Endothelial cell of umbilical vein (primary cell): Measurements from ENCODE around the gene NUMA1. TPM values are rescaled to one million over a fixed set of nuclear protein-coding genes. Genes with fewer than 3 reads are reported as not detected.

Experiments
- BruUV-seq: library from RNA; stranded (reverse); fragments of 400-500 nt; replicated peaks from 2 replicates; lab custom pipeline; 2021; lab: Mats Ljungman, UMichigan
- CTCF ChIA-PET: fragments of 300-600, 350-600 bp; sonication (Branson Sonifier 250); formaldehyde crosslinking; loops from one replicate; lab custom pipeline; 2021; ENCODE audit warnings: antibody characterized with exemption, inconsistent platforms; lab: Charles Lee
- POLR2A ChIA-PET: fragments of 300-600, 350-600 bp; sonication (Branson Sonifier 250); formaldehyde crosslinking; loops from one replicate; lab custom pipeline; 2021; ENCODE audit warnings: antibody characterized with exemption, inconsistent platforms; lab: Charles Lee
- DNase-seq: peaks from one replicate; pipeline ENCODE4 v3.0.0-alpha.2; 2011; ENCODE audit warnings: low read depth, low spot score
- FAIRE-seq: peaks from 2 replicates; lab custom pipeline; 2011; peaks lifted over from hg19 to GRCh38; lab: Jason Lieb, UNC
- H2AFZ ChIP-seq: 2 replicates; pipeline ENCODE4 v1.6.0; 2012; ENCODE audit warnings: low read depth, low read length, control low read depth, inconsistent platforms
- H3K27ac ChIP-seq: 2 replicates; pipeline ENCODE4 v1.5.1; 2011; ENCODE audit warnings: low read depth, mild to moderate bottlenecking, control low read depth, low read length, moderate library complexity; ENCODE audit not compliant: insufficient read depth
- H3K27me3 ChIP-seq, 2 experiments: 2 replicates each; pipeline versions ENCODE4 v1.6.0 to v1.6.1; 2011; ENCODE audit warnings: low read length in 2 of 2, mixed read lengths in 1 of 2; ENCODE audit not compliant: control insufficient read depth in 2 of 2, insufficient read depth in 2 of 2
- H3K36me3 ChIP-seq, 2 experiments: 2 replicates in 1 of 2; 3 replicates in 1 of 2; pipeline ENCODE4 v1.5.1; 2011; ENCODE audit warnings: low read length in 2 of 2, mild to moderate bottlenecking in 1 of 2, moderate library complexity in 1 of 2; ENCODE audit not compliant: control insufficient read depth in 2 of 2, insufficient read depth in 2 of 2; ENCODE audit errors: extremely low read depth in 1 of 2
- H3K4me1 ChIP-seq: 3 replicates; pipeline ENCODE4 v1.5.1; 2011; ENCODE audit warnings: mild to moderate bottlenecking, low read length; ENCODE audit not compliant: control insufficient read depth, insufficient read depth; ENCODE audit errors: extremely low read depth
- H3K4me2 ChIP-seq: 2 replicates; pipeline ENCODE4 v1.6.1; 2011; ENCODE audit warnings: low read length, control low read depth, mixed read lengths; ENCODE audit not compliant: insufficient read depth
- H3K4me3 ChIP-seq, 3 experiments: fragments of 200-600 bp in 1 of 3; sonication (generic), shearing (Covaris generic) in 1 of 3; replicated peaks in 1 of 3; 2 replicates each; pipeline ENCODE4 v1.5.1; 2011 to 2016; ENCODE audit warnings: control low read depth in 3 of 3, low read length in 3 of 3, mild to moderate bottlenecking in 2 of 3, inconsistent platforms in 1 of 3, low read depth in 1 of 3, moderate library complexity in 1 of 3; ENCODE audit not compliant: insufficient read depth in 1 of 3
- H3K79me2 ChIP-seq: 2 replicates; pipeline ENCODE4 v1.6.0; 2012; ENCODE audit warnings: low read length, inconsistent platforms; ENCODE audit not compliant: control insufficient read depth, insufficient read depth
- H3K9ac ChIP-seq: replicated peaks from 2 replicates; pipeline ENCODE3; 2011; ENCODE audit warnings: low read length, control low read depth; ENCODE audit not compliant: insufficient read depth; ENCODE audit errors: extremely low read depth
- H3K9me1 ChIP-seq: replicated peaks from 3 replicates; pipeline ENCODE4 v1.6.0; 2011; ENCODE audit warnings: mild to moderate bottlenecking, low read length; ENCODE audit not compliant: control insufficient read depth, insufficient read depth; ENCODE audit errors: extremely low read depth
- H3K9me3 ChIP-seq: replicated peaks from 2 replicates; pipeline ENCODE4 v1.5.1; 2012; ENCODE audit warnings: low read length, inconsistent platforms; ENCODE audit not compliant: control insufficient read depth, insufficient read depth
- H4K20me1 ChIP-seq: replicated peaks from 2 replicates; pipeline ENCODE3; 2011; ENCODE audit warnings: mild to moderate bottlenecking, low read length; ENCODE audit not compliant: control insufficient read depth, insufficient read depth; ENCODE audit errors: extremely low read depth
- GATA2 ChIP-seq: IDR thresholded peaks from 2 replicates; pipeline ENCODE4 v1.7.0; 2011; ENCODE audit warnings: low read depth, mild to moderate bottlenecking, moderate library complexity, mixed read lengths, low read length; ENCODE audit not compliant: insufficient read length, insufficient read depth
- JUN ChIP-seq: IDR thresholded peaks from 2 replicates; pipeline ENCODE4 v1.6.1; 2011; ENCODE audit warnings: borderline replicate concordance, low read depth; ENCODE audit not compliant: insufficient read length, insufficient read depth
- MAX ChIP-seq: IDR thresholded peaks from 2 replicates; pipeline ENCODE4 v1.6.1; 2011; ENCODE audit not compliant: insufficient read depth, insufficient read length
- MYC ChIP-seq: IDR thresholded peaks from one replicate; pipeline ENCODE4 v1.6.1; 2011; ENCODE audit warnings: mild to moderate bottlenecking, low read depth, low read length
- dilution Hi-C: fragments of 300-500 bp; cut with MboI; formaldehyde crosslinking; loops from one replicate; pipeline ENCODE4 v1.15.0; 2019; ENCODE audit warnings: low sequenced_read_pairs; ENCODE audit not compliant: extremely low pct_ligation_motif_present
- intact Hi-C: fragments of 100-400 bp; cut with micrococcal nuclease; formaldehyde crosslinking; loops from one replicate; pipeline ENCODE4 v1.10.0; 2022
- polyA plus RNA-seq, 4 experiments: library from polyadenylated mRNA; depleted of rRNA in 3 of 4; stranded (reverse) in 3 of 4; unstranded in 1 of 4; fragments of >200 nt; gene quantifications; 2 replicates each; pipeline versions ENCODE4 v1.2.1 to v1.2.3, GENCODE V29; 2011 to 2012; ENCODE audit warnings: missing spikeins in 1 of 4
- total RNA-seq: library from RNA; stranded (reverse); gene quantifications from 2 replicates; pipeline ENCODE4 v1.2.3, GENCODE V29; 2021
- TF ChIP-seq, protein P1 (sequence below), 2 donors: IDR thresholded peaks; 1 replicate in 1 of 2; 2 replicates in 1 of 2; pipeline ENCODE4 v1.5.1; 2011; ENCODE audit warnings: low read length in 2 of 2, mild to moderate bottlenecking in 2 of 2, moderate library complexity in 2 of 2, control low read depth in 1 of 2, inconsistent platforms in 1 of 2, low read depth in 1 of 2; ENCODE audit not compliant: insufficient read depth in 1 of 2; ENCODE audit errors: extremely low read depth in 1 of 2

NUMA1 gene
- total and polyA plus RNA-seq, 2 donors (not counting 3 experiments of a cell fraction or from before 2014, with no cell fraction given): 120 to 164 TPM

DNA sequence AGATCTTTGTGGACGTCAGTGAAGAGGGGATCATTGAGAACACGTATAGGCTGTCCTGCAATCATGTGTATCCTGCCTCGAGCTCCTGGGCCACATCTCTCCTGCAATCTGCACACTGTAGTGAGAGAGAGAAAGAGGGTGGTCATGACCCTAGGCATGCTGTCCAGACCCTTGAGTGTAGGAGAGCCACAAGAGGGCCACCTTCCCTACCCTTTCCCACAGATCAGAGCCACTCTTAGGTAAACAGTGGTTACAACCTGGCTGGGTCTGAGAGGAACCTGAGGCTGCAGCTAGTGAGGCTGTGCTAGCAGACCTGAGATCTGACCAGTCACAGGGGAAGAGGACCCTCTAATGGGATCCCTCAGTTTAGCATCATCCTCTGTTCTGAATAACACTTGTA is 85.6 kb downstream of the NUMA1 start:
- no peak overlapping the region for H2AFZ ChIP-seq
- BruUV-seq: no TSS peak
- intact Hi-C loops (no loop called here), dilution Hi-C loops (no loop called here)
- no peak overlapping the region for H3K9ac ChIP-seq
- no peaks in the 10 kb centered on the region for H3K9me3 ChIP-seq
- no peaks in the 10 kb centered on the region for H4K20me1 ChIP-seq
- ChIA-PET CTCF (interaction anchor here (1.3 kb wide), 1 partner anchor 149 kb away, joined by 3 read pairs; no protein-coding TSS in a partner anchor), POLR2A (no interaction called here)
- H3K4me3 ChIP-seq: no peak overlapping the region
- TF ChIP-seq GATA2 (no peak), JUN (no peak), MAX (no peak), MYC (no peak)
- TF ChIP-seq, protein P1, sequence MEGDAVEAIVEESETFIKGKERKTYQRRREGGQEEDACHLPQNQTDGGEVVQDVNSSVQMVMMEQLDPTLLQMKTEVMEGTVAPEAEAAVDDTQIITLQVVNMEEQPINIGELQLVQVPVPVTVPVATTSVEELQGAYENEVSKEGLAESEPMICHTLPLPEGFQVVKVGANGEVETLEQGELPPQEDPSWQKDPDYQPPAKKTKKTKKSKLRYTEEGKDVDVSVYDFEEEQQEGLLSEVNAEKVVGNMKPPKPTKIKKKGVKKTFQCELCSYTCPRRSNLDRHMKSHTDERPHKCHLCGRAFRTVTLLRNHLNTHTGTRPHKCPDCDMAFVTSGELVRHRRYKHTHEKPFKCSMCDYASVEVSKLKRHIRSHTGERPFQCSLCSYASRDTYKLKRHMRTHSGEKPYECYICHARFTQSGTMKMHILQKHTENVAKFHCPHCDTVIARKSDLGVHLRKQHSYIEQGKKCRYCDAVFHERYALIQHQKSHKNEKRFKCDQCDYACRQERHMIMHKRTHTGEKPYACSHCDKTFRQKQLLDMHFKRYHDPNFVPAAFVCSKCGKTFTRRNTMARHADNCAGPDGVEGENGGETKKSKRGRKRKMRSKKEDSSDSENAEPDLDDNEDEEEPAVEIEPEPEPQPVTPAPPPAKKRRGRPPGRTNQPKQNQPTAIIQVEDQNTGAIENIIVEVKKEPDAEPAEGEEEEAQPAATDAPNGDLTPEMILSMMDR (IDR thresholded peaks at IDR 0.05; ENCODE audit: extremely low read depth in 1 of 2, insufficient read depth in 1 of 2, low read depth in 1 of 2, low read length in 2 of 2): no peak
- DNase-seq: no peak
- H3K36me3 ChIP-seq: peaks cover 8 to 11% of the 10 kb centered on the region in 2 experiments
- no peaks in the 10 kb centered on the region for H3K9me1 ChIP-seq
- no peak overlapping the region for H3K4me2 ChIP-seq
- peaks cover 8% of the 10 kb centered on the region for H3K4me1 ChIP-seq
- peaks cover 17% of the 10 kb centered on the region for H3K79me2 ChIP-seq
- no peak overlapping the region for H3K27ac ChIP-seq
- no peak for FAIRE-seq
- H3K27me3 ChIP-seq: no peaks in the 10 kb centered on the region
